ENCODE measurements around the gene PHF21B.
"Not testable (repeated sequence)": the region's sequence is repeated elsewhere in the genome, so short reads cannot be mapped to it uniquely, and the experiment has no call there.

PHF21B gene

GRCh38 chr22:44926491-44927415, 83.1 kb downstream of the PHF21B start:
- H3K27ac ChIP-seq = no peak overlapping the region
- no peak overlapping the region for H3K4me3 ChIP-seq

- H3K27ac ChIP-seq = no peak overlapping the region
- no peak overlapping the region for H3K4me3 ChIP-seq
These were observed 83.7 kb downstream of the PHF21B start for GRCh38 chr22:44926124-44926475.

GRCh38 chr22:44925465-44926123, 84.2 kb downstream of the PHF21B start:
- no peak overlapping the region for H3K27ac ChIP-seq
- no peak overlapping the region for H3K4me3 ChIP-seq

- H3K27ac ChIP-seq = no peak overlapping the region
- H3K4me3 ChIP-seq = no peak overlapping the region
These were observed 85.1 kb downstream of the PHF21B start for GRCh38 chr22:44924710-44925109.

GRCh38 chr22:44924098-44924497, 85.7 kb downstream of the PHF21B start:
- H3K27ac ChIP-seq = no peak overlapping the region
- H3K4me3 ChIP-seq = no peak overlapping the region

- H3K4me3 ChIP-seq, H3K27ac ChIP-seq: not testable (repeated sequence)
These were observed 88.0 kb downstream of the PHF21B start for GRCh38 chr22:44921766-44922165.

- H3K4me3 ChIP-seq = no peak overlapping the region
These were observed 89.6 kb downstream of the PHF21B start for GRCh38 chr22:44920183-44920582.

GRCh38 chr22:44919691-44920090, 90.1 kb downstream of the PHF21B start:
- no peak overlapping the region for H3K4me3 ChIP-seq
- H3K27ac ChIP-seq = no peak overlapping the region

More at GRCh38 chr22:44920183-44920582, 89.6 kb downstream of the PHF21B start:
- no peak overlapping the region for H3K27ac ChIP-seq

- Histone ChIP-seq H3K4me3 (no peak overlapping the region), H3K27ac (no peak overlapping the region)
These were observed 90.8 kb downstream of the PHF21B start for GRCh38 chr22:44918925-44919392.

- no peak overlapping the region for H3K27ac ChIP-seq
These were observed 91.5 kb downstream of the PHF21B start for GRCh38 chr22:44918166-44918924.

GRCh38 chr22:44917372-44918165, 92.2 kb downstream of the PHF21B start:
- no peak overlapping the region for H3K27ac ChIP-seq

More at GRCh38 chr22:44918166-44918924, 91.5 kb downstream of the PHF21B start:
- no peak overlapping the region for H3K4me3 ChIP-seq

GRCh38 chr22:44916281-44917231, 93.2 kb downstream of the PHF21B start:
- Histone ChIP-seq H3K4me3 (no peak overlapping the region), H3K27ac (no peak overlapping the region)

More at GRCh38 chr22:44917372-44918165, 92.2 kb downstream of the PHF21B start:
- no peak overlapping the region for H3K4me3 ChIP-seq

- H3K27ac ChIP-seq = no peak overlapping the region
- no peak overlapping the region for H3K4me3 ChIP-seq
These were observed 94.4 kb downstream of the PHF21B start for GRCh38 chr22:44915441-44915840.

- Histone ChIP-seq H3K4me3 (no peak overlapping the region), H3K27ac (no peak overlapping the region)
These were observed 95.6 kb downstream of the PHF21B start for GRCh38 chr22:44914026-44914721.

GRCh38 chr22:44913198-44913983, 96.4 kb downstream of the PHF21B start:
- Histone ChIP-seq H3K27ac (no peak overlapping the region), H3K4me3 (no peak overlapping the region)

- no peak overlapping the region for H3K27ac ChIP-seq
- H3K4me3 ChIP-seq = no peak overlapping the region
These were observed 100.6 kb downstream of the PHF21B start for GRCh38 chr22:44909241-44909640.
